CD4-positive, alpha-beta T cell treated with Interferon alpha-2 for 1 hour (primary cell): ENCODE measurements around the gene CYP11A1.
A peak's percentile ranks its signal among the peaks of the same experiment; 100 is the strongest.

ENCODE experiments used
- DNase-seq, 2 donors: peaks; one replicate each; pipeline ENCODE4 v3.0.0-alpha.2; 2020 to 2022

The CYP11A1 gene

GRCh38 chr15:74293021-74293810 is 74.2 kb downstream of the CYP11A1 start:
- no peak for DNase-seq

GRCh38 chr15:74291101-74292071 is 76.1 kb downstream of the CYP11A1 start:
- DNase-seq: peak; percentile 26 to 54

- no peak for DNase-seq
These were observed 76.8 kb downstream of the CYP11A1 start for GRCh38 chr15:74290645-74291044.

- no peak for DNase-seq
These were observed 77.8 kb downstream of the CYP11A1 start for GRCh38 chr15:74289671-74290070.
